ENCODE measurements around the gene C2CD4C. TPM values are rescaled to one million over a fixed set of nuclear protein-coding genes. Genes with fewer than 3 reads are reported as not detected.

The C2CD4C gene
- total RNA-seq, 1 donor from 2014 or later, result 7.8 TPM

DNA sequence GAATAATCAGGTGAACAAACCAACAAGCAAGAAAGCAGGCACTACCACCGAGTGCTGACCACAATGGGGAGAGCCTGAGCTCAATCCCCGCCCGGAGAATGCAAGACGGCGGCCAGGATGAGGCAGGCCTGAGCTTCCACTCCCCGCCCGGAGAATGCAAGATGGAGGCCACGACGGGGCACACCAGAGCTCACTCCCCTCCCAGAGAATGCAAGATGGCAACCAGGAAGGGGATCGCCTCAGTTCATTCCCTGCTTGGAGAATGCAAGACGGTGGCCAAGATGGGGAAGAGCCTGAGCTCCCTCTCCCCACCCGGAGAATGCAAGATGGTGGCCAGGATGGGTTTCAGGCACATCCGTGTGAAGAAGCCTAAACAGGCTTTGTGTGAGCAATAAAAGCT is 39.7 kb downstream of the C2CD4C start:
- Mint-ChIP-seq H3K4me3 (no peak overlapping the region), H3K36me3 (no peaks in the 10 kb centered on the region), H3K9me3 (no peaks in the 10 kb centered on the region), H3K27ac (no peak overlapping the region), H3K4me1 (peaks cover 13% of the 10 kb centered on the region), H3K27me3 (ENCODE audit: low read depth) (peaks cover 60% of the 10 kb centered on the region)
- DNase-seq (ENCODE audit: low spot score in 2 of 2, unreplicated experiment in 2 of 2), result no peak
- TF ChIP-seq, protein P1, sequence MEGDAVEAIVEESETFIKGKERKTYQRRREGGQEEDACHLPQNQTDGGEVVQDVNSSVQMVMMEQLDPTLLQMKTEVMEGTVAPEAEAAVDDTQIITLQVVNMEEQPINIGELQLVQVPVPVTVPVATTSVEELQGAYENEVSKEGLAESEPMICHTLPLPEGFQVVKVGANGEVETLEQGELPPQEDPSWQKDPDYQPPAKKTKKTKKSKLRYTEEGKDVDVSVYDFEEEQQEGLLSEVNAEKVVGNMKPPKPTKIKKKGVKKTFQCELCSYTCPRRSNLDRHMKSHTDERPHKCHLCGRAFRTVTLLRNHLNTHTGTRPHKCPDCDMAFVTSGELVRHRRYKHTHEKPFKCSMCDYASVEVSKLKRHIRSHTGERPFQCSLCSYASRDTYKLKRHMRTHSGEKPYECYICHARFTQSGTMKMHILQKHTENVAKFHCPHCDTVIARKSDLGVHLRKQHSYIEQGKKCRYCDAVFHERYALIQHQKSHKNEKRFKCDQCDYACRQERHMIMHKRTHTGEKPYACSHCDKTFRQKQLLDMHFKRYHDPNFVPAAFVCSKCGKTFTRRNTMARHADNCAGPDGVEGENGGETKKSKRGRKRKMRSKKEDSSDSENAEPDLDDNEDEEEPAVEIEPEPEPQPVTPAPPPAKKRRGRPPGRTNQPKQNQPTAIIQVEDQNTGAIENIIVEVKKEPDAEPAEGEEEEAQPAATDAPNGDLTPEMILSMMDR (IDR thresholded peaks at IDR 0.05; ENCODE audit: unreplicated experiment), result no peak

DNA sequence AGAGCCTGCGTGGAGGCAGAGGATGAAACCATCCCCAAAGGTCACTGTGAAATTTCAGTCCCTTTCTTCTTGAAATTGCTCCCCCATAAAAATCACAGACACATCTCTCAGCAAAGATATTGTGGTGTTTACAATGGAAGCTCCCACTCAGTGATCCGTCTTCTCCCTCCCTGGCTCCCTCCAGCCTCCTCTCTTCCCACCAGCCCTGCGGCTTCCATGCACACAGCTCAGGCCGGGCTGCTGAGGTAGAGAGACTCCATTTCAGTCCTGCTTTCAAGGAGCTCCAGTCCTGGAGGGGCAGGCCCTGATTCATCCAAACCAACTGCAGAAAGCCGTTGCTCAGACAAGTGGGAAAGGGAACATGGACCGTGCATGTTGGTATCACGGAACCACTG is 40.3 kb downstream of the C2CD4C start:
- no peaks in the 10 kb centered on the region for H3K9me3 Mint-ChIP-seq
- H3K4me1 Mint-ChIP-seq, result peaks cover 12% of the 10 kb centered on the region
- peaks cover 58% of the 10 kb centered on the region for H3K27me3 Mint-ChIP-seq (ENCODE audit: low read depth)

DNA sequence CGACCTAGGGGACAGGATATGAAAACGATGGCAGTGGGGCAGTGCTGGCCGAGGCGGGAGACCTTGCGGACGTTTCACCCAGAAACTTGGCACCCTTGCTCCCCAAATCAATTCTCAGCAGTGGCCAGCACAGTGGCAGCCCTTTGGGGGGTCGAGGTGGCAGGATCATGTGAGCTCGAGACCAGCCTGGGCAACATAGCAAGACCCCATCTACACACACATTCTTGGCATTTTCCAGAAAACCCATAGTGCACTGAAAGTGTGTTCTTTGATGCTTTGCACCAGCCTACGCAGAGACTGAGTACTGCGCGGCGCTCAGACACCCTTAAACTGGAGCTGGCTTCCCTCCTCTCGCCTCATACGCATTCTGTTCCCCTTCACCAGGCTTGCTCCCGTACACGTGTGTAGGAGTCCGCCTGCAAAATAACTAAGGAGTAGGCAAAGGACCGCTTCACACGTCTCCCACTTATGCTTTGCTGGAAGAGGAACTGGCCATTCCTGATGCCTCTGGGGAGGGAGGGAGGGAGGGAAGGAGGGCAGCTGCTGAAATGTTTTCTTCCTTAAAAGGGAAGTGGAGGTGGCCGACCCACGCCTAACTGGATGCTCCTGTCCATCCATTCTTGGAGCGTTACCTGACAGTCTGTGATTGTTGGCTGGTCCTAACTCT is 40.9 kb downstream of the C2CD4C start:
- no peak for DNase-seq (ENCODE audit: low spot score in 2 of 2, unreplicated experiment in 2 of 2)
- H3K27me3 Mint-ChIP-seq (ENCODE audit: low read depth), result peaks cover 54% of the 10 kb centered on the region
- peaks cover 11% of the 10 kb centered on the region for H3K4me1 Mint-ChIP-seq
- no peaks in the 10 kb centered on the region for H3K9me3 Mint-ChIP-seq
- no peaks in the 10 kb centered on the region for H3K36me3 Mint-ChIP-seq
- H3K4me3 Mint-ChIP-seq, result no peak overlapping the region
- peak overlapping the region; percentile 54 for H3K27ac Mint-ChIP-seq
- TF ChIP-seq, protein P1 (IDR thresholded peaks at IDR 0.05; ENCODE audit: unreplicated experiment), result no peak

More for the DNA sequence above, 40.3 kb downstream of the C2CD4C start:
- Mint-ChIP-seq H3K36me3 (no peaks in the 10 kb centered on the region), H3K4me3 (no peak overlapping the region), H3K27ac (peak overlapping the region; percentile 54)
- TF ChIP-seq, protein P1 (IDR thresholded peaks at IDR 0.05; ENCODE audit: unreplicated experiment), result no peak
- DNase-seq (ENCODE audit: low spot score in 2 of 2, unreplicated experiment in 2 of 2), result no peak

DNA sequence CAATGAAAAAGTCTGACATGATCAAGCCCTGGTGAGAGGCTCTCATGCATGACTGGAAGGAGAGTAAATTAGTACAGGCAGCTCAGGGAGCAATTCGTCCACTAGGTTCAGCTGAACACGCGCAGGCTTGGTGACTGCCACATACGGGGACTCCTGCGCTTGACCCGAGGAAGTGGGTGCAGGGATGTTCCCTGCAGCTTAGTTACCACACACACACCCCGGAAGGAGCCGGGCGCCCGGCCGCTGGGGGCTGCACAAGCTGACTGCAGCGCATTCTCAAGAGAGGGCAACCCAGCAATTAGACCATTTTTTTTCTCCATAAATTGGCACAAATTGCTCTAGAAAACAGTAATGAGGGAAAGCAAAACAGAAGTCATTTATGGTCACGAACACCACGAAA is 41.4 kb downstream of the C2CD4C start:
- peaks cover 11% of the 10 kb centered on the region for H3K4me1 Mint-ChIP-seq
- TF ChIP-seq, protein P1 (IDR thresholded peaks at IDR 0.05; ENCODE audit: unreplicated experiment), result no peak
- H3K27me3 Mint-ChIP-seq (ENCODE audit: low read depth), result peaks cover 50% of the 10 kb centered on the region
- no peaks in the 10 kb centered on the region for H3K36me3 Mint-ChIP-seq
- H3K9me3 Mint-ChIP-seq, result no peaks in the 10 kb centered on the region
- no peak overlapping the region for H3K4me3 Mint-ChIP-seq
- no peak overlapping the region for H3K27ac Mint-ChIP-seq
- no peak for DNase-seq (ENCODE audit: low spot score in 2 of 2, unreplicated experiment in 2 of 2)

DNA sequence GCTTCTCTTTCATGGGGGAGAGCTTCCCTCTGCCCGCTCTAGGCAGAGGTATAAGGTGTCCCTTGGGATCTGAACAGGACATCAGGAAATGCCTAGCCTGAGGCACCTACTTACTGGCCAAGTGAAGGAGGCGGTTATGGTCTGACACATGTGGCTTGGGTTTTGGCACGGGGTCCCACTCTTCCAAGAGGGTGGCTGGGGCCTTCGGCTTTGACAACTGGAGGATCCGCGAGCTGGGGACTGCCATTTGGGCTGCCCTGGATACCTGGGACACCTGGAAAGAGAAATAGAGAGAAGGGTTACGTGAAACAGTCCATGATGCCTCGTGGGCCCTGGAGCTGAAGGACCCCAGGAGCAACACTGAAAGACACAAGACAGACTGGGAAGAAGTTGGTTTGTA is 42.0 kb downstream of the C2CD4C start:
- peaks cover 10% of the 10 kb centered on the region for H3K4me1 Mint-ChIP-seq
- TF ChIP-seq, protein P1 (IDR thresholded peaks at IDR 0.05; ENCODE audit: unreplicated experiment), result no peak
- no peak overlapping the region for H3K27ac Mint-ChIP-seq
- no peak overlapping the region for H3K4me3 Mint-ChIP-seq
- H3K9me3 Mint-ChIP-seq, result no peaks in the 10 kb centered on the region
- DNase-seq (ENCODE audit: low spot score in 2 of 2, unreplicated experiment in 2 of 2), result no peak
- peaks cover 44% of the 10 kb centered on the region for H3K27me3 Mint-ChIP-seq (ENCODE audit: low read depth)
- no peaks in the 10 kb centered on the region for H3K36me3 Mint-ChIP-seq
